Ascending aorta (tissue), 2 donors: ENCODE measurements around the gene TNRC18. TPM values are rescaled to one million over a fixed set of nuclear protein-coding genes. Genes with fewer than 3 reads are reported as not detected.
"Not testable (repeated sequence)": the region's sequence is repeated elsewhere in the genome, so short reads cannot be mapped to it uniquely, and the experiment has no call there.

Source experiments
- DNase-seq, 2 donors: peaks; one replicate each; pipeline ENCODE4 v3.0.0-alpha.2; 2019; ENCODE audit warnings: low spot score in 2 of 2
- H3K27ac ChIP-seq, 2 donors: fragments of 200-600 bp; sonication (generic); one replicate each; pipeline ENCODE4 v1.5.1; 2016 to 2017; ENCODE audit warnings: mild to moderate bottlenecking in 1 of 2
- H3K27me3 ChIP-seq: fragments of 200-600 bp; sonication (generic); one replicate; pipeline ENCODE4 v1.5.1; 2017
- H3K36me3 ChIP-seq, 2 donors: fragments of 200-600 bp; sonication (generic); one replicate each; pipeline ENCODE4 v1.5.1; 2016
- H3K4me1 ChIP-seq, 2 donors: fragments of 200-600 bp; sonication (generic); one replicate each; pipeline ENCODE4 v1.5.1; 2016 to 2017; ENCODE audit warnings: mild to moderate bottlenecking in 1 of 2
- H3K4me3 ChIP-seq, 2 donors: fragments of 200-600 bp; sonication (generic); one replicate each; pipeline ENCODE4 v1.5.1; 2016 to 2017; ENCODE audit warnings: mild to moderate bottlenecking in 1 of 2
- H3K9me3 ChIP-seq, 2 donors: fragments of 200-600 bp; sonication (generic); one replicate each; pipeline ENCODE4 v1.5.1; 2016
- CTCF ChIP-seq, 3 experiments: fragments of 200-600 bp in 2 of 3; fragments of 450-650 bp in 1 of 3; sonication (generic) in 2 of 3; IDR thresholded peaks; one replicate each; pipeline ENCODE4 v1.5.1; 2016 to 2019; ENCODE audit warnings: antibody characterized with exemption in 3 of 3, mild to moderate bottlenecking in 1 of 3, moderate library complexity in 1 of 3
- intact Hi-C: fragments of 100-400 bp; cut with DNase I; formaldehyde crosslinking; loops from one replicate; pipeline ENCODE4 v1.15.1; 2023
- total RNA-seq: library from RNA; depleted of rRNA; stranded (reverse); fragments of >200 nt; gene quantifications from one replicate; pipeline ENCODE4 v1.1.0, GENCODE V29; 2016

The TNRC18 gene
- total RNA-seq, 1 donor from 2014 or later = 240 TPM

- TF ChIP-seq CTCF (IDR thresholded peaks at IDR 0.05) = no peak
- Histone ChIP-seq H3K9me3 (peaks cover 9 to 13% of the 10 kb centered on the region in 2 donors), H3K27ac (no peak overlapping the region), H3K27me3 (no peaks in the 10 kb centered on the region), H3K36me3 (peaks cover 85 to 95% of the 10 kb centered on the region in 2 donors), H3K4me3 (no peak overlapping the region), H3K4me1 (no peaks in the 10 kb centered on the region)
- DNase-seq = no peak
- intact Hi-C loops = no loop called here
Observed at GRCh38 chr7:5322621-5323410, 100.8 kb downstream of the TNRC18 start.

- TF ChIP-seq CTCF (IDR thresholded peaks at IDR 0.05) = no peak
- intact Hi-C loops = no loop called here
- Histone ChIP-seq H3K4me1 (no peaks in the 10 kb centered on the region), H3K27me3 (no peaks in the 10 kb centered on the region), H3K4me3 (no peak overlapping the region), H3K36me3 (peaks cover 89 to 94% of the 10 kb centered on the region in 2 donors), H3K9me3 (peaks cover 9 to 13% of the 10 kb centered on the region in 2 donors), H3K27ac (no peak overlapping the region)
- no peak for DNase-seq
Observed at GRCh38 chr7:5320802-5321396, 102.7 kb downstream of the TNRC18 start.

GRCh38 chr7:5320391-5320790 lies 103.2 kb downstream of the TNRC18 start:
- Histone ChIP-seq H3K27me3 (no peaks in the 10 kb centered on the region), H3K9me3 (peaks cover 9 to 13% of the 10 kb centered on the region in 2 donors), H3K4me1 (no peaks in the 10 kb centered on the region), H3K27ac (no peak overlapping the region), H3K4me3 (no peak overlapping the region), H3K36me3 (peaks cover 90 to 94% of the 10 kb centered on the region in 2 donors)
- intact Hi-C loops = no loop called here
- DNase-seq = no peak
- no peak for TF ChIP-seq CTCF (IDR thresholded peaks at IDR 0.05)

- Histone ChIP-seq H3K9me3 (peaks cover 9 to 13% of the 10 kb centered on the region in 2 donors), H3K36me3 (peaks cover 84 to 95% of the 10 kb centered on the region in 2 donors)
- DNase-seq, H3K27me3 ChIP-seq, intact Hi-C loops, H3K4me1 ChIP-seq, H3K27ac ChIP-seq, H3K4me3 ChIP-seq: not testable (repeated sequence)
Observed at GRCh38 chr7:5318613-5319012, 105.0 kb downstream of the TNRC18 start.

GRCh38 chr7:5315761-5316160 lies 107.9 kb downstream of the TNRC18 start:
- Histone ChIP-seq H3K36me3 (peaks cover 88 to 95% of the 10 kb centered on the region in 2 donors), H3K27me3 (no peaks in the 10 kb centered on the region), H3K27ac (no peak overlapping the region)

More at GRCh38 chr7:5315761-5316160, 107.9 kb downstream of the TNRC18 start:
- Histone ChIP-seq H3K9me3 (peaks cover 9 to 13% of the 10 kb centered on the region in 2 donors), H3K4me3 (no peak overlapping the region), H3K4me1 (no peaks in the 10 kb centered on the region)
- intact Hi-C loops = no loop called here
- no peak for TF ChIP-seq CTCF (IDR thresholded peaks at IDR 0.05)
- no peak for DNase-seq
